ENCODE measurements around the gene LTBP2. TPM values are rescaled to one million over a fixed set of nuclear protein-coding genes. Genes with fewer than 3 reads are reported as not detected.
"Not testable (repeated sequence)": the region's sequence is repeated elsewhere in the genome, so short reads cannot be mapped to it uniquely, and the experiment has no call there.

LTBP2 gene
- total RNA-seq, 1 experiment from 2014 or later = 124 TPM

DNA sequence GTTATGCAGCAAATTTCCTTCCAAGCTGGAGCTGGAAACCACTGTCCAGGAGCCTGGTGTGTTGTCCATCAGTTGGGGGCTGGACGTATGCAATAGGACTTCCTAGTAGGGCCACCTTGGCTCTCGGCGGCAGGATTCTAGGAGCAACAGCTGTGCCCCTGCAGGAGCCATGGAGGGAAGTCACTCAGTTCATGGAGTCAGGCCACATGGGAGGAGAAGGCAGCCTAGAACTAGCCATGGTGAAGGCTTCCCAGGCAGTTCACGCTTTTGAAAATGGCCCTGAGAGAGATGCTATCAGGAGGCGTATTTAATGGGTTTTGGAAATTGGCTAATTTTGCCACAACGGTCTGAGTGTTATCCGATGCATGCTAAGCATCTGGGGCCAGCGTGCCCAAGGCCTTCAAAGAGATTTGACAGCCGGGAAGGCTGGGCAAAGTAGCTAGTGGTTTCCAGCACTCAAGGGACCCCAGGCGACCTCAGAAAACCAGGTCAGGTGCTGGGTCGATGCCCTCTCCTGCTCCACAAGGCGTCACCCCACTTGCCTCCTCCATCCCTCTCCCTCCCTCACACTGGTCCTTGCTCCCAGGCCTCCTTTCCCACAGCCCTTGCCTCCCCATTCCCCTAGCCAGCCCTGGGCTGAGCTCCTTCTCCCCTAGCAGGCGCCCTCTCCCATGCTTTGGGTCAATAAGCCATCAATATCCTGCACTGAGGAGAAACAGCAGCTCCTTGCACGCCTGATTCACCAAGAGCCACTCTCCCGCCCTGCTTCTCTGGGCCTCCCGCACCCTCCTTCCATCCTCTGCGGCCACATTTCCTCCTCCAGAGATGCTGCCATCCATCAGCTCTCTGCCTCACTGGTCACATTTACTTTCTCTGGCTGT, 155.1 kb downstream of the LTBP2 start:
- intact Hi-C loops (cut with micrococcal nuclease; ENCODE audit: unreplicated experiment) = no loop called here
- no peak overlapping the region for H2AFZ ChIP-seq

DNA sequence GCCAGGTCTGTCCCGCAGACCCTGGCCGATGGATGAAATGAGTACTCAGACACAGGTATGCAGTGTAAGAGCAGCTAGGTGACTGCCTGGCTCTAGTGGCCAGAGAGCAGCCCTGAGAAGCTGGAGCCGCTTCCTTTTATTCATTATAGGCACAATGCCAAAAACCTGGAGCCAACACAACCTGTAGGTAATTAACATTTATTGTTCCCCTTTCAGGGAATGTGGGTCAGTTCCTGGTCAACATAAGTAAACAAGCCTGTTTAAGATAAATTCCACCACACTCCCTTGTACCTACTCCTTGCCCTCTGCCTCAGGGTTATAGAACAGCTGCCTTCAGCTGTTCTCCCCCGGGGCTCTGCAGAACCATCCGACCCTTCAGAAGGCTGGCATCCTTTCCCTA, 157.6 kb downstream of the LTBP2 start:
- POLR2A ChIA-PET (ENCODE audit: unreplicated experiment) = not testable (repeated sequence)

More for the DNA sequence above, 155.1 kb downstream of the LTBP2 start:
- BruUV-seq (replicated peaks) = no TSS peak
- peaks cover 21% of the 10 kb centered on the region for H3K9me3 ChIP-seq (ENCODE audit: insufficient read depth, low read depth)
- H3K36me3 ChIP-seq (ENCODE audit: low read depth) = no peaks in the 10 kb centered on the region
- ChIA-PET CTCF (interaction anchor here (0.6 to 2.0 kb wide), 2 partner anchors 34 to 86 kb away, joined by 6 to 14 read pairs; no protein-coding TSS in a partner anchor), POLR2A (ENCODE audit: unreplicated experiment) (no interaction called here)
- no peaks in the 10 kb centered on the region for H4K20me1 ChIP-seq (ENCODE audit: insufficient read depth)
- no peak overlapping the region for H3K4me2 ChIP-seq
- TF ChIP-seq, protein P1, sequence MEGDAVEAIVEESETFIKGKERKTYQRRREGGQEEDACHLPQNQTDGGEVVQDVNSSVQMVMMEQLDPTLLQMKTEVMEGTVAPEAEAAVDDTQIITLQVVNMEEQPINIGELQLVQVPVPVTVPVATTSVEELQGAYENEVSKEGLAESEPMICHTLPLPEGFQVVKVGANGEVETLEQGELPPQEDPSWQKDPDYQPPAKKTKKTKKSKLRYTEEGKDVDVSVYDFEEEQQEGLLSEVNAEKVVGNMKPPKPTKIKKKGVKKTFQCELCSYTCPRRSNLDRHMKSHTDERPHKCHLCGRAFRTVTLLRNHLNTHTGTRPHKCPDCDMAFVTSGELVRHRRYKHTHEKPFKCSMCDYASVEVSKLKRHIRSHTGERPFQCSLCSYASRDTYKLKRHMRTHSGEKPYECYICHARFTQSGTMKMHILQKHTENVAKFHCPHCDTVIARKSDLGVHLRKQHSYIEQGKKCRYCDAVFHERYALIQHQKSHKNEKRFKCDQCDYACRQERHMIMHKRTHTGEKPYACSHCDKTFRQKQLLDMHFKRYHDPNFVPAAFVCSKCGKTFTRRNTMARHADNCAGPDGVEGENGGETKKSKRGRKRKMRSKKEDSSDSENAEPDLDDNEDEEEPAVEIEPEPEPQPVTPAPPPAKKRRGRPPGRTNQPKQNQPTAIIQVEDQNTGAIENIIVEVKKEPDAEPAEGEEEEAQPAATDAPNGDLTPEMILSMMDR (conservative IDR thresholded peaks at IDR 0.05) = no peak
- H3K79me2 ChIP-seq (ENCODE audit: low read depth) = no peaks in the 10 kb centered on the region
- H3K4me3 ChIP-seq = no peak overlapping the region
- H3K27ac ChIP-seq = no peak overlapping the region
- peaks cover 12% of the 10 kb centered on the region for H3K4me1 ChIP-seq (replicated peaks; ENCODE audit: insufficient read depth)
- no peak for DNase-seq
- no peaks in the 10 kb centered on the region for H3K27me3 ChIP-seq (ENCODE audit: insufficient read depth, low read depth)
- H3K9me2 ChIP-seq (ENCODE audit: insufficient read depth) = no peaks in the 10 kb centered on the region
- peaks cover 11% of the 10 kb centered on the region for H3F3A ChIP-seq (ENCODE audit: insufficient read depth, low read depth)

More for the DNA sequence above, 157.6 kb downstream of the LTBP2 start:
- H4K20me1 ChIP-seq (ENCODE audit: insufficient read depth); H3K27ac ChIP-seq; BruUV-seq (replicated peaks); H2AFZ ChIP-seq; H3K9me2 ChIP-seq (ENCODE audit: insufficient read depth); H3K4me3 ChIP-seq; H3K27me3 ChIP-seq (ENCODE audit: insufficient read depth, low read depth); intact Hi-C loops (cut with micrococcal nuclease; ENCODE audit: unreplicated experiment); H3K36me3 ChIP-seq (ENCODE audit: low read depth); H3K79me2 ChIP-seq (ENCODE audit: low read depth): not testable (repeated sequence)
- Histone ChIP-seq H3K4me1 (replicated peaks; ENCODE audit: insufficient read depth) (peaks cover 12% of the 10 kb centered on the region), H3K9me3 (ENCODE audit: insufficient read depth, low read depth) (peaks cover 21% of the 10 kb centered on the region), H3K4me2 (0 out of 2 replicates have a peak overlapping the region, but pooled peaks have one; percentile 1), H3F3A (ENCODE audit: insufficient read depth, low read depth) (peaks cover 11% of the 10 kb centered on the region)
- DNase-seq = peak in 1 of 2 experiments; percentile 74
- CTCF ChIA-PET = interaction anchor here (0.6 kb wide), 1 partner anchor 72 kb away, joined by 6 read pairs; no protein-coding TSS in a partner anchor

Other genes with a start within 250 kb of the LTBP2 start
- gene SYNDIG1L, start 186.0 kb downstream of the LTBP2 start, total RNA-seq (2021) = 0.38 and 0.52 TPM in 2 replicates
- gene NPC2, start 118.9 kb downstream of the LTBP2 start, total RNA-seq (2021) = 1,010 and 1,208 TPM in 2 replicates
- gene ISCA2, start 118.5 kb downstream of the LTBP2 start, total RNA-seq (2021) = 83.2 and 86.5 TPM in 2 replicates
- gene AREL1, start 100.8 kb upstream of the LTBP2 start, total RNA-seq (2021) = 98.4 and 108 TPM in 2 replicates
- gene FCF1, start 100.9 kb upstream of the LTBP2 start, total RNA-seq (2021) = 175 and 191 TPM in 2 replicates
- 146 and 170 TPM in 2 replicates for gene YLPM1, start 151.1 kb upstream of the LTBP2 start, total RNA-seq (2021)

Measured in PC-9 (cell line).